GM23338 (cell line): ENCODE results near the gene CMIP. TPM values are rescaled to one million over a fixed set of nuclear protein-coding genes. Genes with fewer than 3 reads are reported as not detected.

ENCODE experiments used
- ATAC-seq: fragments of 200-7000 bp; cut with Tn5 transposase; 3 replicates; pipeline ENCODE4 v1.9.1; 2020
- DNase-seq: peaks from one replicate; pipeline ENCODE4 v3.0.0-alpha.2; 2015; ENCODE audit warnings: low spot score
- H2AFZ ChIP-seq: fragments of 200-600 bp; sonication (generic); 2 replicates; pipeline ENCODE4 v1.8.0; 2016; ENCODE audit warnings: antibody characterized with exemption, mild to moderate bottlenecking, moderate library complexity
- H3F3A ChIP-seq: fragments of 200-600 bp; sonication (generic); replicated peaks from 2 replicates; pipeline ENCODE4 v1.8.0; 2017; ENCODE audit warnings: antibody characterized with exemption, mixed run types, low read depth
- H3K27ac ChIP-seq: fragments of 200-600 bp; sonication (generic); 2 replicates; pipeline ENCODE4 v1.6.1; 2016; ENCODE audit warnings: low read depth
- H3K27me3 ChIP-seq: fragments of 200-600 bp; sonication (generic); 2 replicates; pipeline ENCODE4 v1.8.0; 2016; ENCODE audit warnings: mild to moderate bottlenecking, mixed run types, moderate library complexity; ENCODE audit not compliant: insufficient read depth
- H3K36me3 ChIP-seq: fragments of 200-600 bp; sonication (generic); 2 replicates; pipeline ENCODE4 v1.8.0; 2016; ENCODE audit warnings: mild to moderate bottlenecking; ENCODE audit not compliant: insufficient read depth
- H3K4me1 ChIP-seq: fragments of 200-600 bp; sonication (generic); 2 replicates; pipeline ENCODE4 v1.8.0; 2016; ENCODE audit warnings: mild to moderate bottlenecking, moderate library complexity; ENCODE audit not compliant: insufficient read depth
- H3K4me2 ChIP-seq: fragments of 200-600 bp; sonication (generic); 2 replicates; pipeline ENCODE4 v1.7.1; 2017; ENCODE audit warnings: mixed run types
- H3K4me3 ChIP-seq: fragments of 200-600 bp; sonication (generic); 2 replicates; pipeline ENCODE4 v1.6.1; 2016; ENCODE audit warnings: mixed run types
- H3K79me2 ChIP-seq: fragments of 200-600 bp; sonication (generic); replicated peaks from 2 replicates; pipeline ENCODE4 v1.8.0; 2017; ENCODE audit warnings: mild to moderate bottlenecking; ENCODE audit not compliant: insufficient read depth
- H3K9me2 ChIP-seq: fragments of 200-600 bp; sonication (generic); 2 replicates; pipeline ENCODE4 v1.8.0; 2017; ENCODE audit not compliant: insufficient read depth
- H4K20me1 ChIP-seq: fragments of 200-600 bp; sonication (generic); replicated peaks from 2 replicates; pipeline ENCODE4 v1.8.0; 2017; ENCODE audit warnings: mild to moderate bottlenecking; ENCODE audit not compliant: insufficient read depth
- H3K27ac Mint-ChIP-seq: 2 replicates; pipeline ENCODE4 v1.8.0; 2020; ENCODE audit warnings: inconsistent platforms, mild to moderate bottlenecking, moderate library complexity, mixed read lengths
- H3K27me3 Mint-ChIP-seq: 3 replicates; pipeline ENCODE4 v1.8.0; 2022; ENCODE audit warnings: low read depth, mild to moderate bottlenecking, moderate library complexity, mixed read lengths, inconsistent platforms; ENCODE audit not compliant: insufficient read depth, poor library complexity
- H3K36me3 Mint-ChIP-seq: 3 replicates; pipeline ENCODE4 v1.8.0; 2021; ENCODE audit warnings: low read depth, mild to moderate bottlenecking, inconsistent platforms, moderate library complexity, mixed read lengths
- H3K4me1 Mint-ChIP-seq: 3 replicates; pipeline ENCODE4 v1.8.0; 2020; ENCODE audit warnings: mild to moderate bottlenecking, inconsistent platforms, mixed read lengths
- H3K4me3 Mint-ChIP-seq: 3 replicates; pipeline ENCODE4 v1.8.0; 2021; ENCODE audit warnings: moderate library complexity, mild to moderate bottlenecking, inconsistent platforms, mixed read lengths
- H3K9me3 Mint-ChIP-seq: 3 replicates; pipeline ENCODE4 v1.8.0; 2020; ENCODE audit warnings: moderate library complexity, mild to moderate bottlenecking, inconsistent platforms, mixed read lengths
- CREB1 ChIP-seq: fragments of 250-450 bp; sonication (Bioruptor Pico); IDR thresholded peaks from 2 replicates; pipeline ENCODE4 v1.5.0; 2020; ENCODE audit warnings: low read depth, mild to moderate bottlenecking, moderate library complexity
- EZH2 ChIP-seq: fragments of 200-600 bp; sonication (generic); IDR thresholded peaks from one replicate; pipeline ENCODE4 v1.8.0; 2017; ENCODE audit warnings: antibody characterized with exemption, mild to moderate bottlenecking, low read depth; ENCODE audit not compliant: unreplicated experiment
- EZH2phosphoT487 ChIP-seq: fragments of 200-600 bp; sonication (generic); IDR thresholded peaks from one replicate; pipeline ENCODE4 v1.8.1; 2018; ENCODE audit warnings: antibody characterized with exemption; ENCODE audit not compliant: unreplicated experiment
- JUNB ChIP-seq: IDR thresholded peaks from one replicate; pipeline ENCODE4 v1.6.1; 2016; ENCODE audit warnings: antibody characterized with exemption; ENCODE audit not compliant: unreplicated experiment
- NANOG ChIP-seq: IDR thresholded peaks from 2 replicates; pipeline ENCODE4 v1.6.1; 2016; ENCODE audit warnings: antibody characterized with exemption, borderline replicate concordance
- POLR2AphosphoS5 ChIP-seq: IDR thresholded peaks from 2 replicates; pipeline ENCODE4 v1.6.1; 2016; ENCODE audit warnings: antibody characterized with exemption, low read depth
- STAT1 ChIP-seq: IDR thresholded peaks from one replicate; pipeline ENCODE4 v1.6.1; 2016; ENCODE audit warnings: antibody characterized with exemption; ENCODE audit not compliant: unreplicated experiment
- ZNF114 ChIP-seq: fragments of 250-450 bp; sonication (Bioruptor Pico); IDR thresholded peaks from 2 replicates; pipeline ENCODE4 v1.5.0; 2020; ENCODE audit warnings: mild to moderate bottlenecking, moderate library complexity
- ZNF331 ChIP-seq: fragments of 250-450 bp; sonication (Bioruptor Pico); IDR thresholded peaks from 2 replicates; pipeline ENCODE4 v1.5.0; 2020; ENCODE audit warnings: low read depth, mild to moderate bottlenecking, moderate library complexity
- polyA plus RNA-seq: library from polyadenylated mRNA; unstranded; fragments of >200 nt; fragmentation: Nextera tagmentation; extraction: Ambion mirVana; gene quantifications from 2 replicates; pipeline ENCODE4 v1.2.1, GENCODE V29; 2016
- total RNA-seq: library from RNA; depleted of rRNA; stranded (reverse); fragments of >200 nt; shearing (Covaris generic); gene quantifications from 2 replicates; pipeline ENCODE4 v1.2.3, GENCODE V29; 2014
- TF ChIP-seq, protein P1 (sequence below): fragments of 250-450 bp; sonication (Bioruptor Pico); IDR thresholded peaks from 2 replicates; pipeline ENCODE4 v1.5.0; 2020; ENCODE audit warnings: mild to moderate bottlenecking, moderate library complexity
- TF ChIP-seq, protein P2 (sequence below), 2 experiments: fragments of 200-600 bp in 1 of 2; sonication (generic) in 1 of 2; conservative IDR thresholded peaks; 2 replicates each; pipeline versions ENCODE4 v1.5.1 to v1.6.1; 2016 to 2017; ENCODE audit warnings: antibody characterized with exemption in 2 of 2, low read depth in 2 of 2, mild to moderate bottlenecking in 2 of 2, moderate library complexity in 1 of 2
- TF ChIP-seq, protein P3 (sequence below): IDR thresholded peaks from one replicate; pipeline ENCODE4 v1.6.1; 2018; ENCODE audit warnings: antibody characterized with exemption; ENCODE audit not compliant: unreplicated experiment
- TF ChIP-seq, protein P4 (sequence below): IDR thresholded peaks from 2 replicates; pipeline ENCODE4 v1.6.1; 2016; ENCODE audit warnings: antibody characterized with exemption

Gene CMIP
- total and polyA plus RNA-seq, 2 experiments from 2014 or later = 9.5 to 62.3 TPM

DNA sequence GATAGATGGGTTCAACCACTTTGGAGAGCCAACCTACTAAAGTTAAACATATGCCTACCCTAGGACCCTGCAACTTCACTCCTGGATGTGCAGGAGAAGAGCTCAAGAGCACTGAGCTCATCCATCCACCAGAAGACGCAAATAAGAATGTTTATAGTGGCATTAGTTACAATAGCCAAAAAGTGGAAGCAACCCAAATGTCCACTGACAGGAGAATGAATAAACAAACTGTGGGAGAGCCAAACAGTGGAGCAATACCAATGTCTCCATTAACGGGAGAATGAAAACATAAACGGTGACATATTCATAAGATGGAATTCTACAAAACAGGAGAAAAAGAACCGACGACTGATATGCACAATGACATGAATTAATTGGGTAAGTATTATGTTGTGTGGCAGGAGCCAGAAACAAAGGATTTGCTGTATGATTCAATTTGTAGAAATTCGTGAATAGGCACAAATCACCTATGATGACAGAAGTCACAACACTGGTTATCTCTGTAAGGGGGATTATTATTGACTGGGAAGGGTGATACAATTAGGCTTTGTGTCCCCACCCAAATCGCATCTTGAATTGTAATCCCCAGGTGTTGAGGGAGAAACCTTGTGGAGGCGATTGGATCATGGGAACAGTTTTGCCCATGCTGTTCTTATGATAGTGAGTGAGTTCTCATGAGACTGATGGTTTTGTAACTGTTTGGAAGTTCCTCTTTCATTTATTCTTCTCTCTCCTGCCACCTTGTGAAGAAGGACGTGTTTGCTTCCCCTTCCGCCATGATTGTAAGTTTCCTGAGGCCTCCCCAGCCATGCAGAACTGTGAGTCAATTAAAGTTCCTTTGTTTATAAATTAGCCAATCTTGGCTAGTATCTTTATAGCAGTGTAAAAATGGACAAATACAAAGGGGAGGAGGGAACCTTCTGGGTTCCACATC, 276.6 kb downstream of the CMIP start:
- Histone ChIP-seq H3K4me2 (no peak overlapping the region), H3K27me3 (no peaks in the 10 kb centered on the region), H3K9me2 (no peaks in the 10 kb centered on the region), H3K27ac (no peak overlapping the region), H3K79me2 (no peaks in the 10 kb centered on the region), H4K20me1 (no peaks in the 10 kb centered on the region), H3K4me3 (no peak overlapping the region), H3F3A (no peaks in the 10 kb centered on the region), H2AFZ (no peak overlapping the region), H3K36me3 (no peaks in the 10 kb centered on the region), H3K4me1 (peaks cover 17% of the 10 kb centered on the region; the same call in 1 of the 2 replicates)
- ATAC-seq (no peak), DNase-seq (no peak)
- peaks cover 27% of the 10 kb centered on the region for H3K4me1 Mint-ChIP-seq
- TF ChIP-seq NANOG (no peak), POLR2AphosphoS5 (no peak), EZH2phosphoT487 (no peak), STAT1 (no peak), ZNF331 (CRISPR knock-in tag) (no peak), CREB1 (CRISPR knock-in tag) (no peak), JUNB (no peak), ZNF114 (CRISPR knock-in tag) (no peak), EZH2 (no peak)
- TF ChIP-seq, protein P1, sequence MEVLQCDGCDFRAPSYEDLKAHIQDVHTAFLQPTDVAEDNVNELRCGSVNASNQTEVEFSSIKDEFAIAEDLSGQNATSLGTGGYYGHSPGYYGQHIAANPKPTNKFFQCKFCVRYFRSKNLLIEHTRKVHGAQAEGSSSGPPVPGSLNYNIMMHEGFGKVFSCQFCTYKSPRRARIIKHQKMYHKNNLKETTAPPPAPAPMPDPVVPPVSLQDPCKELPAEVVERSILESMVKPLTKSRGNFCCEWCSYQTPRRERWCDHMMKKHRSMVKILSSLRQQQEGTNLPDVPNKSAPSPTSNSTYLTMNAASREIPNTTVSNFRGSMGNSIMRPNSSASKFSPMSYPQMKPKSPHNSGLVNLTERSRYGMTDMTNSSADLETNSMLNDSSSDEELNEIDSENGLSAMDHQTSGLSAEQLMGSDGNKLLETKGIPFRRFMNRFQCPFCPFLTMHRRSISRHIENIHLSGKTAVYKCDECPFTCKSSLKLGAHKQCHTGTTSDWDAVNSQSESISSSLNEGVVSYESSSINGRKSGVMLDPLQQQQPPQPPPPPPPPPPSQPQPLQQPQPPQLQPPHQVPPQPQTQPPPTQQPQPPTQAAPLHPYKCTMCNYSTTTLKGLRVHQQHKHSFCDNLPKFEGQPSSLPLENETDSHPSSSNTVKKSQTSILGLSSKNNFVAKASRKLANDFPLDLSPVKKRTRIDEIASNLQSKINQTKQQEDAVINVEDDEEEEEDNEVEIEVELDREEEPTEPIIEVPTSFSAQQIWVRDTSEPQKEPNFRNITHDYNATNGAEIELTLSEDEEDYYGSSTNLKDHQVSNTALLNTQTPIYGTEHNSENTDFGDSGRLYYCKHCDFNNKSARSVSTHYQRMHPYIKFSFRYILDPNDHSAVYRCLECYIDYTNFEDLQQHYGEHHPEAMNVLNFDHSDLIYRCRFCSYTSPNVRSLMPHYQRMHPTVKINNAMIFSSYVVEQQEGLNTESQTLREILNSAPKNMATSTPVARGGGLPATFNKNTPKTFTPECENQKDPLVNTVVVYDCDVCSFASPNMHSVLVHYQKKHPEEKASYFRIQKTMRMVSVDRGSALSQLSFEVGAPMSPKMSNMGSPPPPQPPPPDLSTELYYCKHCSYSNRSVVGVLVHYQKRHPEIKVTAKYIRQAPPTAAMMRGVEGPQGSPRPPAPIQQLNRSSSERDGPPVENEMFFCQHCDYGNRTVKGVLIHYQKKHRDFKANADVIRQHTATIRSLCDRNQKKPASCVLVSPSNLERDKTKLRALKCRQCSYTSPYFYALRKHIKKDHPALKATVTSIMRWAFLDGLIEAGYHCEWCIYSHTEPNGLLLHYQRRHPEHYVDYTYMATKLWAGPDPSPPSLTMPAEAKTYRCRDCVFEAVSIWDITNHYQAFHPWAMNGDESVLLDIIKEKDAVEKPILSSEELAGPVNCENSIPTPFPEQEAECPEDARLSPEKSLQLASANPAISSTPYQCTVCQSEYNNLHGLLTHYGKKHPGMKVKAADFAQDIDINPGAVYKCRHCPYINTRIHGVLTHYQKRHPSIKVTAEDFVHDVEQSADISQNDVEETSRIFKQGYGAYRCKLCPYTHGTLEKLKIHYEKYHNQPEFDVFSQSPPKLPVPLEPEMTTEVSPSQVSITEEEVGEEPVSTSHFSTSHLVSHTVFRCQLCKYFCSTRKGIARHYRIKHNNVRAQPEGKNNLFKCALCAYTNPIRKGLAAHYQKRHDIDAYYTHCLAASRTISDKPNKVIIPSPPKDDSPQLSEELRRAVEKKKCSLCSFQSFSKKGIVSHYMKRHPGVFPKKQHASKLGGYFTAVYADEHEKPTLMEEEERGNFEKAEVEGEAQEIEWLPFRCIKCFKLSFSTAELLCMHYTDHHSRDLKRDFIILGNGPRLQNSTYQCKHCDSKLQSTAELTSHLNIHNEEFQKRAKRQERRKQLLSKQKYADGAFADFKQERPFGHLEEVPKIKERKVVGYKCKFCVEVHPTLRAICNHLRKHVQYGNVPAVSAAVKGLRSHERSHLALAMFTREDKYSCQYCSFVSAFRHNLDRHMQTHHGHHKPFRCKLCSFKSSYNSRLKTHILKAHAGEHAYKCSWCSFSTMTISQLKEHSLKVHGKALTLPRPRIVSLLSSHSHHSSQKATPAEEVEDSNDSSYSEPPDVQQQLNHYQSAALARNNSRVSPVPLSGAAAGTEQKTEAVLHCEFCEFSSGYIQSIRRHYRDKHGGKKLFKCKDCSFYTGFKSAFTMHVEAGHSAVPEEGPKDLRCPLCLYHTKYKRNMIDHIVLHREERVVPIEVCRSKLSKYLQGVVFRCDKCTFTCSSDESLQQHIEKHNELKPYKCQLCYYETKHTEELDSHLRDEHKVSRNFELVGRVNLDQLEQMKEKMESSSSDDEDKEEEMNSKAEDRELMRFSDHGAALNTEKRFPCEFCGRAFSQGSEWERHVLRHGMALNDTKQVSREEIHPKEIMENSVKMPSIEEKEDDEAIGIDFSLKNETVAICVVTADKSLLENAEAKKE (CRISPR knock-in tag) = no peak
- TF ChIP-seq, protein P2, sequence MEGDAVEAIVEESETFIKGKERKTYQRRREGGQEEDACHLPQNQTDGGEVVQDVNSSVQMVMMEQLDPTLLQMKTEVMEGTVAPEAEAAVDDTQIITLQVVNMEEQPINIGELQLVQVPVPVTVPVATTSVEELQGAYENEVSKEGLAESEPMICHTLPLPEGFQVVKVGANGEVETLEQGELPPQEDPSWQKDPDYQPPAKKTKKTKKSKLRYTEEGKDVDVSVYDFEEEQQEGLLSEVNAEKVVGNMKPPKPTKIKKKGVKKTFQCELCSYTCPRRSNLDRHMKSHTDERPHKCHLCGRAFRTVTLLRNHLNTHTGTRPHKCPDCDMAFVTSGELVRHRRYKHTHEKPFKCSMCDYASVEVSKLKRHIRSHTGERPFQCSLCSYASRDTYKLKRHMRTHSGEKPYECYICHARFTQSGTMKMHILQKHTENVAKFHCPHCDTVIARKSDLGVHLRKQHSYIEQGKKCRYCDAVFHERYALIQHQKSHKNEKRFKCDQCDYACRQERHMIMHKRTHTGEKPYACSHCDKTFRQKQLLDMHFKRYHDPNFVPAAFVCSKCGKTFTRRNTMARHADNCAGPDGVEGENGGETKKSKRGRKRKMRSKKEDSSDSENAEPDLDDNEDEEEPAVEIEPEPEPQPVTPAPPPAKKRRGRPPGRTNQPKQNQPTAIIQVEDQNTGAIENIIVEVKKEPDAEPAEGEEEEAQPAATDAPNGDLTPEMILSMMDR (conservative IDR thresholded peaks at IDR 0.05; ENCODE audit: low read depth in 2 of 2) = no peak
- TF ChIP-seq, protein P3, sequence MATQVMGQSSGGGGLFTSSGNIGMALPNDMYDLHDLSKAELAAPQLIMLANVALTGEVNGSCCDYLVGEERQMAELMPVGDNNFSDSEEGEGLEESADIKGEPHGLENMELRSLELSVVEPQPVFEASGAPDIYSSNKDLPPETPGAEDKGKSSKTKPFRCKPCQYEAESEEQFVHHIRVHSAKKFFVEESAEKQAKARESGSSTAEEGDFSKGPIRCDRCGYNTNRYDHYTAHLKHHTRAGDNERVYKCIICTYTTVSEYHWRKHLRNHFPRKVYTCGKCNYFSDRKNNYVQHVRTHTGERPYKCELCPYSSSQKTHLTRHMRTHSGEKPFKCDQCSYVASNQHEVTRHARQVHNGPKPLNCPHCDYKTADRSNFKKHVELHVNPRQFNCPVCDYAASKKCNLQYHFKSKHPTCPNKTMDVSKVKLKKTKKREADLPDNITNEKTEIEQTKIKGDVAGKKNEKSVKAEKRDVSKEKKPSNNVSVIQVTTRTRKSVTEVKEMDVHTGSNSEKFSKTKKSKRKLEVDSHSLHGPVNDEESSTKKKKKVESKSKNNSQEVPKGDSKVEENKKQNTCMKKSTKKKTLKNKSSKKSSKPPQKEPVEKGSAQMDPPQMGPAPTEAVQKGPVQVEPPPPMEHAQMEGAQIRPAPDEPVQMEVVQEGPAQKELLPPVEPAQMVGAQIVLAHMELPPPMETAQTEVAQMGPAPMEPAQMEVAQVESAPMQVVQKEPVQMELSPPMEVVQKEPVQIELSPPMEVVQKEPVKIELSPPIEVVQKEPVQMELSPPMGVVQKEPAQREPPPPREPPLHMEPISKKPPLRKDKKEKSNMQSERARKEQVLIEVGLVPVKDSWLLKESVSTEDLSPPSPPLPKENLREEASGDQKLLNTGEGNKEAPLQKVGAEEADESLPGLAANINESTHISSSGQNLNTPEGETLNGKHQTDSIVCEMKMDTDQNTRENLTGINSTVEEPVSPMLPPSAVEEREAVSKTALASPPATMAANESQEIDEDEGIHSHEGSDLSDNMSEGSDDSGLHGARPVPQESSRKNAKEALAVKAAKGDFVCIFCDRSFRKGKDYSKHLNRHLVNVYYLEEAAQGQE = no peak
- TF ChIP-seq, protein P4, sequence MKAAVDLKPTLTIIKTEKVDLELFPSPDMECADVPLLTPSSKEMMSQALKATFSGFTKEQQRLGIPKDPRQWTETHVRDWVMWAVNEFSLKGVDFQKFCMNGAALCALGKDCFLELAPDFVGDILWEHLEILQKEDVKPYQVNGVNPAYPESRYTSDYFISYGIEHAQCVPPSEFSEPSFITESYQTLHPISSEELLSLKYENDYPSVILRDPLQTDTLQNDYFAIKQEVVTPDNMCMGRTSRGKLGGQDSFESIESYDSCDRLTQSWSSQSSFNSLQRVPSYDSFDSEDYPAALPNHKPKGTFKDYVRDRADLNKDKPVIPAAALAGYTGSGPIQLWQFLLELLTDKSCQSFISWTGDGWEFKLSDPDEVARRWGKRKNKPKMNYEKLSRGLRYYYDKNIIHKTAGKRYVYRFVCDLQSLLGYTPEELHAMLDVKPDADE = no peak
- H3K4me3 Mint-ChIP-seq = no peak overlapping the region
- no peak overlapping the region for H3K27ac Mint-ChIP-seq
- no peaks in the 10 kb centered on the region for H3K36me3 Mint-ChIP-seq
- H3K9me3 Mint-ChIP-seq = peaks cover 3% of the 10 kb centered on the region; the same call in 1 of the 3 replicates
- H3K27me3 Mint-ChIP-seq = peaks cover 13% of the 10 kb centered on the region
